SK-N-SH treated with all-trans-retinoic acid at 6 μM for 48 hours (cell line): ENCODE measurements around the gene PAK5.

Experiments
- ATAC-seq: fragments of 200-7000 bp; cut with Tn5 transposase; 3 replicates; pipeline ENCODE4 v1.9.1; 2020; ENCODE audit warnings: mild to moderate bottlenecking, moderate library complexity
- ARNTL ChIP-seq: fragments of 450-650 bp; formaldehyde crosslinking; IDR thresholded peaks from 2 replicates; pipeline ENCODE4 v1.5.0; 2020; ENCODE audit warnings: low read depth, mild to moderate bottlenecking, moderate library complexity, borderline replicate concordance
- BACH2 ChIP-seq: fragments of 250-450 bp; sonication (Bioruptor Pico); IDR thresholded peaks from 2 replicates; pipeline ENCODE4 v1.9.0; 2021; ENCODE audit warnings: mild to moderate bottlenecking, borderline replicate concordance
- CREB5 ChIP-seq: fragments of 250-450 bp; sonication (Bioruptor Pico); IDR thresholded peaks from 2 replicates; pipeline ENCODE4 v1.5.1; 2020; ENCODE audit warnings: low read depth, mild to moderate bottlenecking, moderate library complexity
- CSDC2 ChIP-seq: fragments of 250-450 bp; sonication (Bioruptor Pico); IDR thresholded peaks from 2 replicates; pipeline ENCODE4 v1.5.0; 2020; ENCODE audit warnings: mild to moderate bottlenecking, moderate library complexity
- CSRNP3 ChIP-seq: fragments of 250-450 bp; sonication (Bioruptor Pico); IDR thresholded peaks from 2 replicates; pipeline ENCODE4 v1.5.1; 2021; ENCODE audit warnings: mild to moderate bottlenecking, moderate library complexity
- ESRRG ChIP-seq: fragments of 250-450 bp; sonication (Bioruptor Pico); IDR thresholded peaks from 2 replicates; pipeline ENCODE4 v1.6.1; 2021; ENCODE audit warnings: mild to moderate bottlenecking
- GLIS3 ChIP-seq: fragments of 250-450 bp; sonication (Bioruptor Pico); IDR thresholded peaks from 2 replicates; pipeline ENCODE4 v1.5.0; 2020; ENCODE audit warnings: mild to moderate bottlenecking, moderate library complexity
- ISL1 ChIP-seq: fragments of 250-450 bp; sonication (Bioruptor Pico); IDR thresholded peaks from 2 replicates; pipeline ENCODE4 v2.1.2; 2022; ENCODE audit warnings: mild to moderate bottlenecking, moderate library complexity
- OSR1 ChIP-seq: fragments of 250-450 bp; sonication (Bioruptor Pico); IDR thresholded peaks from 2 replicates; pipeline ENCODE4 v1.8.0; 2022; ENCODE audit warnings: moderate library complexity, mild to moderate bottlenecking, inconsistent platforms
- PATZ1 ChIP-seq: fragments of 250-450 bp; sonication (Bioruptor Pico); IDR thresholded peaks from 2 replicates; pipeline ENCODE4 v1.8.0; 2020; ENCODE audit warnings: mild to moderate bottlenecking, moderate library complexity, borderline replicate concordance
- POU6F1 ChIP-seq: fragments of 250-450 bp; sonication (Bioruptor Pico); IDR thresholded peaks from 2 replicates; pipeline ENCODE4 v1.8.0; 2021; ENCODE audit warnings: low read depth, mild to moderate bottlenecking, moderate library complexity, borderline replicate concordance
- RARB ChIP-seq: fragments of 250-450 bp; sonication (Bioruptor Pico); IDR thresholded peaks from 2 replicates; pipeline ENCODE4 v1.8.0; 2021; ENCODE audit warnings: mild to moderate bottlenecking, moderate library complexity
- SNAI2 ChIP-seq: fragments of 250-450 bp; sonication (Bioruptor Pico); IDR thresholded peaks from 2 replicates; pipeline ENCODE4 v1.5.0; 2020; ENCODE audit warnings: mild to moderate bottlenecking, moderate library complexity
- TCF4 ChIP-seq: fragments of 250-450 bp; sonication (Bioruptor Pico); IDR thresholded peaks from 2 replicates; pipeline ENCODE4 v1.8.0; 2021; ENCODE audit warnings: mild to moderate bottlenecking, moderate library complexity, borderline replicate concordance
- TOX ChIP-seq: fragments of 250-450 bp; sonication (Bioruptor Pico); IDR thresholded peaks from 2 replicates; pipeline ENCODE4 v1.8.0; 2021; ENCODE audit warnings: mild to moderate bottlenecking, moderate library complexity, borderline replicate concordance
- TSHZ2 ChIP-seq: fragments of 250-450 bp; sonication (Bioruptor Pico); IDR thresholded peaks from 2 replicates; pipeline ENCODE4 v1.5.0; 2020; ENCODE audit warnings: mild to moderate bottlenecking, moderate library complexity
- ZC3H10 ChIP-seq: fragments of 250-450 bp; sonication (Bioruptor Pico); IDR thresholded peaks from 2 replicates; pipeline ENCODE4 v1.5.1; 2021; ENCODE audit warnings: mild to moderate bottlenecking, moderate library complexity
- ZFP3 ChIP-seq: fragments of 250-450 bp; sonication (Bioruptor Pico); IDR thresholded peaks from 2 replicates; pipeline ENCODE4 v1.5.0; 2020; ENCODE audit warnings: mild to moderate bottlenecking, moderate library complexity
- ZFP30 ChIP-seq: fragments of 450-650 bp; formaldehyde crosslinking; IDR thresholded peaks from 2 replicates; pipeline ENCODE4 v1.5.0; 2022; ENCODE audit warnings: mild to moderate bottlenecking, moderate library complexity
- ZNF565 ChIP-seq: fragments of 450-650 bp; formaldehyde crosslinking; conservative IDR thresholded peaks from 2 replicates; pipeline ENCODE4 v1.5.0; 2020; ENCODE audit warnings: low read depth, mild to moderate bottlenecking, moderate library complexity
- ZNF70 ChIP-seq: fragments of 450-650 bp; formaldehyde crosslinking; IDR thresholded peaks from 2 replicates; pipeline ENCODE4 v1.5.0; 2020; ENCODE audit warnings: mild to moderate bottlenecking, moderate library complexity
- ZNF8 ChIP-seq: fragments of 450-650 bp; formaldehyde crosslinking; IDR thresholded peaks from 2 replicates; pipeline ENCODE4 v1.5.0; 2020; ENCODE audit warnings: mild to moderate bottlenecking, moderate library complexity

PAK5 gene

GRCh38 chr20:9629831-9630230, 209.0 kb downstream of the PAK5 start:
- TF ChIP-seq CSDC2 (CRISPR knock-in tag) (no peak), BACH2 (CRISPR knock-in tag) (no peak), OSR1 (CRISPR knock-in tag) (no peak), CSRNP3 (CRISPR knock-in tag) (no peak), GLIS3 (no peak), ZNF70 (CRISPR knock-in tag) (no peak), ZFP30 (CRISPR knock-in tag) (no peak), CREB5 (CRISPR knock-in tag) (no peak), ISL1 (no peak), SNAI2 (CRISPR knock-in tag) (no peak), PATZ1 (CRISPR knock-in tag) (no peak), TOX (CRISPR knock-in tag) (no peak), ZC3H10 (CRISPR knock-in tag) (no peak), ESRRG (no peak), ZNF565 (CRISPR knock-in tag) (no peak), ZNF8 (no peak), TCF4 (CRISPR knock-in tag) (no peak), ZFP3 (CRISPR knock-in tag) (no peak), RARB (CRISPR knock-in tag) (no peak), ARNTL (CRISPR knock-in tag) (no peak)
- TF ChIP-seq, all 23 proteins: peak for 0
- ATAC-seq, result no peak

- ATAC-seq, result no peak
- TF ChIP-seq ISL1 (no peak), PATZ1 (CRISPR knock-in tag) (no peak), RARB (CRISPR knock-in tag) (no peak), BACH2 (CRISPR knock-in tag) (no peak), TSHZ2 (CRISPR knock-in tag) (no peak), POU6F1 (CRISPR knock-in tag) (no peak), ZNF565 (CRISPR knock-in tag) (no peak), ARNTL (CRISPR knock-in tag) (no peak), ZFP3 (CRISPR knock-in tag) (no peak), CSDC2 (CRISPR knock-in tag) (no peak), ZNF8 (no peak), CSRNP3 (CRISPR knock-in tag) (no peak), ZNF70 (CRISPR knock-in tag) (no peak), OSR1 (CRISPR knock-in tag) (no peak), TCF4 (CRISPR knock-in tag) (no peak), TOX (CRISPR knock-in tag) (no peak)
Measured at GRCh38 chr20:9628589-9628988, 210.3 kb downstream of the PAK5 start.
